HEK293 (cell line): ENCODE measurements around the gene KRT4.

ENCODE experiments used
- CTCF ChIA-PET: fragments of 350-600 bp; formaldehyde crosslinking; extraction: SDS; loops from one replicate; lab custom pipeline; 2021; ENCODE audit warnings: antibody characterized with exemption; lab: Yijun Ruan, JAX
- POLR2A ChIA-PET: fragments of 300-600 bp; formaldehyde crosslinking; extraction: SDS; loops from one replicate; lab custom pipeline; 2020; ENCODE audit warnings: antibody characterized with exemption, inconsistent platforms; lab: Yijun Ruan, JAX
- H3K27ac ChIP-seq: fragments of 200-500 bp; sonication (Bioruptor generic); 2 replicates; pipeline ENCODE4 v1.5.1; 2014; ENCODE audit warnings: low read depth, low read length, control low read depth, inconsistent platforms; ENCODE audit errors: extremely low read depth
- H3K36me3 ChIP-seq, 2 experiments: fragments of 200-500 bp in 1 of 2; sonication (Bioruptor generic) in 1 of 2; 1 replicate in 1 of 2; 2 replicates in 1 of 2; pipeline ENCODE4 v1.5.1; 2014 to 2017; ENCODE audit warnings: inconsistent platforms in 2 of 2, low read length in 2 of 2; ENCODE audit not compliant: control insufficient read depth in 2 of 2, insufficient read depth in 1 of 2
- H3K4me1 ChIP-seq: fragments of 200-500 bp; sonication (Bioruptor generic); 2 replicates; pipeline ENCODE4 v1.5.1; 2014; ENCODE audit warnings: mild to moderate bottlenecking, low read length, inconsistent platforms; ENCODE audit not compliant: control insufficient read depth, insufficient read depth
- H3K4me3 ChIP-seq: 2 replicates; pipeline ENCODE4 v1.5.1; 2011; ENCODE audit warnings: low read depth, mild to moderate bottlenecking, control low read depth, low read length, moderate library complexity
- H3K9me3 ChIP-seq: fragments of 200-500 bp; sonication (Bioruptor generic); 2 replicates; pipeline ENCODE4 v1.5.1; 2014; ENCODE audit warnings: low read depth, low read length, inconsistent platforms; ENCODE audit not compliant: control insufficient read depth, insufficient read depth
- CTCF ChIP-seq: fragments of 450-650 bp; formaldehyde crosslinking; IDR thresholded peaks from 2 replicates; pipeline ENCODE4 v1.5.1; 2016; ENCODE audit warnings: missing biosample characterization, missing genetic modification characterization
- PRDM1 ChIP-seq: fragments of 450-650 bp; formaldehyde crosslinking; IDR thresholded peaks from 2 replicates; pipeline ENCODE4; 2016; ENCODE audit warnings: missing biosample characterization, missing genetic modification characterization
- PRDM6 ChIP-seq: fragments of 450-650 bp; formaldehyde crosslinking; IDR thresholded peaks from 2 replicates; pipeline ENCODE4 v1.5.1; 2017; ENCODE audit warnings: missing biosample characterization, missing genetic modification characterization
- ZBTB1 ChIP-seq: fragments of 450-650 bp; formaldehyde crosslinking; IDR thresholded peaks from 2 replicates; pipeline ENCODE4 v1.5.1; 2016; ENCODE audit warnings: missing biosample characterization, missing genetic modification characterization
- ZBTB48 ChIP-seq: fragments of 450-650 bp; formaldehyde crosslinking; IDR thresholded peaks from 2 replicates; pipeline ENCODE4 v1.5.1; 2016; ENCODE audit warnings: missing biosample characterization, missing genetic modification characterization
- ZFP3 ChIP-seq: fragments of 450-650 bp; formaldehyde crosslinking; IDR thresholded peaks from 2 replicates; pipeline ENCODE4 v1.5.1; 2016; ENCODE audit warnings: low read depth, missing biosample characterization, missing genetic modification characterization
- ZNF114 ChIP-seq: fragments of 450-650 bp; formaldehyde crosslinking; IDR thresholded peaks from 2 replicates; pipeline ENCODE4 v1.5.0; 2017; ENCODE audit warnings: missing biosample characterization, missing genetic modification characterization
- ZNF18 ChIP-seq: fragments of 450-650 bp; formaldehyde crosslinking; IDR thresholded peaks from 2 replicates; pipeline ENCODE4 v1.5.1; 2016; ENCODE audit warnings: missing biosample characterization, missing genetic modification characterization
- ZNF23 ChIP-seq: fragments of 450-650 bp; formaldehyde crosslinking; IDR thresholded peaks from 2 replicates; pipeline ENCODE4 v1.5.1; 2016; ENCODE audit warnings: missing biosample characterization, missing genetic modification characterization, borderline replicate concordance
- ZNF302 ChIP-seq: fragments of 450-650 bp; formaldehyde crosslinking; IDR thresholded peaks from 2 replicates; pipeline ENCODE4 v1.5.1; 2016; ENCODE audit warnings: missing biosample characterization, missing genetic modification characterization, low read depth
- ZNF501 ChIP-seq: fragments of 450-650 bp; formaldehyde crosslinking; IDR thresholded peaks from 2 replicates; pipeline ENCODE4 v1.5.1; 2016; ENCODE audit warnings: missing biosample characterization, missing genetic modification characterization
- ZNF549 ChIP-seq: fragments of 450-650 bp; IDR thresholded peaks from 2 replicates; pipeline ENCODE4 v1.5.1; 2018; ENCODE audit warnings: missing biosample characterization, missing genetic modification characterization, mild to moderate bottlenecking, inconsistent platforms, moderate library complexity
- ZNF558 ChIP-seq: fragments of 450-650 bp; formaldehyde crosslinking; IDR thresholded peaks from 2 replicates; pipeline ENCODE4 v1.5.1; 2016; ENCODE audit warnings: missing biosample characterization, missing genetic modification characterization
- ZNF596 ChIP-seq: fragments of 450-650 bp; IDR thresholded peaks from 2 replicates; pipeline ENCODE4 v1.5.0; 2018; ENCODE audit warnings: missing biosample characterization, mild to moderate bottlenecking, missing genetic modification characterization, moderate library complexity
- ZNF623 ChIP-seq: fragments of 450-650 bp; formaldehyde crosslinking; IDR thresholded peaks from 2 replicates; pipeline ENCODE4 v1.5.1; 2016; ENCODE audit warnings: missing biosample characterization, missing genetic modification characterization
- ZNF626 ChIP-seq: fragments of 450-650 bp; sonication (Bioruptor Pico); formaldehyde crosslinking; IDR thresholded peaks from 2 replicates; pipeline ENCODE4 v1.5.1; 2018; ENCODE audit warnings: missing biosample characterization, missing genetic modification characterization, inconsistent platforms
- ZNF658 ChIP-seq: fragments of 450-650 bp; formaldehyde crosslinking; IDR thresholded peaks from 2 replicates; pipeline ENCODE4; 2016; ENCODE audit warnings: missing biosample characterization, missing genetic modification characterization
- ZNF670 ChIP-seq: fragments of 450-650 bp; formaldehyde crosslinking; IDR thresholded peaks from 2 replicates; pipeline ENCODE4 v1.5.1; 2016; ENCODE audit warnings: missing biosample characterization, missing genetic modification characterization, low read depth
- ZNF701 ChIP-seq: fragments of 450-650 bp; formaldehyde crosslinking; IDR thresholded peaks from 2 replicates; pipeline ENCODE4 v1.5.1; 2016; ENCODE audit warnings: missing biosample characterization, missing genetic modification characterization
- ZSCAN5A ChIP-seq: fragments of 450-650 bp; formaldehyde crosslinking; IDR thresholded peaks from 2 replicates; pipeline ENCODE4 v1.5.1; 2016; ENCODE audit warnings: missing biosample characterization, missing genetic modification characterization

KRT4 gene

GRCh38 chr12:52771088-52771487 lies 42.8 kb downstream of the KRT4 start:
- ChIA-PET POLR2A (no interaction called here), CTCF (interaction anchor here (0.6 kb wide), 1 partner anchor 442 kb away, joined by 3 read pairs; no protein-coding TSS in a partner anchor)
- TF ChIP-seq ZNF558 (tag by site-specific recombination) = no peak
- no peaks in the 10 kb centered on the region for H3K9me3 ChIP-seq
- H3K27ac ChIP-seq = no peak overlapping the region
- H3K4me1 ChIP-seq = no peaks in the 10 kb centered on the region
- no peaks in the 10 kb centered on the region for H3K36me3 ChIP-seq
- no peak overlapping the region for H3K4me3 ChIP-seq

GRCh38 chr12:52769946-52770345 lies 44.0 kb downstream of the KRT4 start:
- Histone ChIP-seq H3K27ac (no peak overlapping the region), H3K9me3 (no peaks in the 10 kb centered on the region), H3K36me3 (no peaks in the 10 kb centered on the region), H3K4me3 (no peak overlapping the region), H3K4me1 (no peaks in the 10 kb centered on the region)
- TF ChIP-seq ZNF596 (tag by site-specific recombination) (no peak), ZSCAN5A (tag by site-specific recombination) (no peak), ZNF658 (tag by site-specific recombination) (no peak), PRDM6 (tag by site-specific recombination) (no peak), ZNF114 (tag by site-specific recombination) (no peak), ZNF501 (no peak), ZNF558 (tag by site-specific recombination) (no peak), PRDM1 (no peak), ZNF549 (no peak)
- ChIA-PET CTCF (interaction anchor here (1.2 to 1.5 kb wide), 2 partner anchors 10 to 211 kb away, joined by 3 read pairs; no protein-coding TSS in a partner anchor), POLR2A (no interaction called here)

- H3K9me3 ChIP-seq = no peaks in the 10 kb centered on the region
- no peaks in the 10 kb centered on the region for H3K4me1 ChIP-seq
- H3K4me3 ChIP-seq = no peak overlapping the region
- TF ChIP-seq ZNF23 (tag by site-specific recombination) = no peak
- no peak for TF ChIP-seq ZNF623 (tag by site-specific recombination)
- TF ChIP-seq ZNF701 = no peak
- TF ChIP-seq ZFP3 (tag by site-specific recombination) = no peak
- TF ChIP-seq CTCF (tag by site-specific recombination) = no peak
- TF ChIP-seq ZNF302 (tag by site-specific recombination) = no peak
- no peak for TF ChIP-seq ZNF18 (tag by site-specific recombination)
- no peak for TF ChIP-seq ZNF670 (tag by site-specific recombination)
- no peak for TF ChIP-seq ZBTB1 (tag by site-specific recombination)
- TF ChIP-seq ZNF626 (tag by site-specific recombination) = no peak
- TF ChIP-seq ZBTB48 (tag by site-specific recombination) = no peak
- H3K27ac ChIP-seq = no peak overlapping the region
- H3K36me3 ChIP-seq = no peaks in the 10 kb centered on the region
- CTCF ChIA-PET = interaction anchor here (1.2 to 1.5 kb wide), 2 partner anchors 10 to 211 kb away, joined by 3 read pairs; no protein-coding TSS in a partner anchor
- POLR2A ChIA-PET = no interaction called here
Observed at GRCh38 chr12:52769354-52769753, 44.6 kb downstream of the KRT4 start.
